Stomach (tissue), 9 donors: Measurements from ENCODE around the gene MAPRE3. TPM values are rescaled to one million over a fixed set of nuclear protein-coding genes. Genes with fewer than 3 reads are reported as not detected.

Experiments used
- DNase-seq, 2 donors: peaks; one replicate each; pipeline versions ENCODE4 v3.0.0 to v3.0.0-alpha.2; 2013 to 2019
- H3K27ac ChIP-seq, 5 donors: fragments of 200-600 bp in 4 of 5; sonication (generic) in 4 of 5; one replicate each; pipeline ENCODE4 v1.5.1; 2013 to 2019; ENCODE audit warnings: mild to moderate bottlenecking in 1 of 5, moderate library complexity in 1 of 5
- H3K27me3 ChIP-seq, 3 donors: fragments of 200-600 bp; sonication (generic); one replicate each; pipeline ENCODE4 v1.5.1; 2017 to 2019; ENCODE audit warnings: mixed run types in 1 of 3
- H3K36me3 ChIP-seq, 4 donors: fragments of 200-600 bp; sonication (generic); 1 replicate in 3 of 4; 2 replicates in 1 of 4; pipeline ENCODE4 v1.5.1; 2016 to 2019
- H3K4me1 ChIP-seq, 4 donors: fragments of 200-600 bp; sonication (generic); one replicate each; pipeline ENCODE4 v1.5.1; 2016 to 2019
- H3K4me3 ChIP-seq, 4 donors: fragments of 200-600 bp; sonication (generic) in 3 of 4; one replicate each; pipeline ENCODE4 v1.5.1; 2016 to 2019; ENCODE audit warnings: mild to moderate bottlenecking in 1 of 4
- H3K9me3 ChIP-seq, 4 donors: fragments of 200-600 bp; sonication (generic); one replicate each; pipeline ENCODE4 v1.5.1; 2016 to 2019
- EP300 ChIP-seq: sonication (generic); formaldehyde crosslinking; IDR thresholded peaks from one replicate; pipeline ENCODE4 v1.6.1; 2017; ENCODE audit warnings: antibody characterized with exemption
- POLR2A ChIP-seq, 4 donors: fragments of 450-650 bp; IDR thresholded peaks; one replicate each; pipeline ENCODE4 v1.6.1; 2016; ENCODE audit warnings: antibody characterized with exemption in 4 of 4, control low read depth in 2 of 4, mild to moderate bottlenecking in 1 of 4, moderate library complexity in 1 of 4
- POLR2AphosphoS5 ChIP-seq, 3 donors: sonication (generic); formaldehyde crosslinking; IDR thresholded peaks; one replicate each; pipeline ENCODE4 v1.6.1; 2016; ENCODE audit warnings: antibody characterized with exemption in 3 of 3
- WGBS, 5 donors: extraction: QIAGEN DNeasy Blood & Tissue Kit in 3 of 5; methylation state at CpG; one replicate each; pipeline versions ENCODE4 v1.1.5 to v1.1.7; 2013 to 2018; 5-methylcytosine and 5-hydroxymethylcytosine counted together
- intact Hi-C: fragments of 100-400 bp; cut with DNase I; formaldehyde crosslinking; loops from one replicate; pipeline ENCODE4 v1.15.1; 2023; ENCODE audit warnings: low total_unique reads
- polyA plus RNA-seq, 3 donors: library from polyadenylated mRNA; stranded (reverse); fragments of 200-250 nt; gene quantifications; one replicate each; pipeline ENCODE4 v1.2.3, GENCODE V29; 2013
- total RNA-seq, 5 donors: library from RNA; depleted of rRNA; stranded (reverse); fragments of >200 nt; gene quantifications; one replicate each; pipeline versions ENCODE4 v1.1.0 to v1.2.3, GENCODE V29; 2014 to 2016
- TF ChIP-seq, protein P1 (sequence below), 7 experiments: fragments of 450-650 bp in 4 of 7; fragments of 200-600 bp in 3 of 7; sonication (generic) in 3 of 7; IDR thresholded peaks; one replicate each; pipeline ENCODE4 v1.5.1; 2016 to 2019; ENCODE audit warnings: antibody characterized with exemption in 7 of 7, control low read depth in 2 of 7, mild to moderate bottlenecking in 1 of 7
- donor health status: healthy with polysubstance abuse.
- donor health status: Bipolar disorder and iron deficiency.
- donor health status: healthy.

MAPRE3 gene
- total and polyA plus RNA-seq, 8 donors, result 7.0 to 24.1 (median 13.6) TPM

GRCh38 chr2:27042159-27042661 is 71.8 kb downstream of the MAPRE3 start:
- intact Hi-C loops, result no loop called here
- H3K36me3 ChIP-seq, result peaks cover 42 to 59% (median 47%) of the 10 kb centered on the region in 4 donors
- peak in 1 of 2 donors; percentile 19 for DNase-seq
- no peaks in the 10 kb centered on the region for H3K9me3 ChIP-seq
- TF ChIP-seq EP300 (no peak), POLR2AphosphoS5 (IDR thresholded peaks at IDR 0.05) (peak in 1 of 3 donors; percentile 4)
- peaks cover 0 to 12% (median 0%) of the 10 kb centered on the region in 4 donors for H3K4me1 ChIP-seq
- H3K27ac ChIP-seq, result peak overlapping the region in 1 of 5 donors; percentile 20
- H3K4me3 ChIP-seq, result no peak overlapping the region
- WGBS, 5 donors, result 80 to 85% (median 82%) methylated on average over 10 of the region's 10 CpGs
- no peaks in the 10 kb centered on the region for H3K27me3 ChIP-seq

DNA sequence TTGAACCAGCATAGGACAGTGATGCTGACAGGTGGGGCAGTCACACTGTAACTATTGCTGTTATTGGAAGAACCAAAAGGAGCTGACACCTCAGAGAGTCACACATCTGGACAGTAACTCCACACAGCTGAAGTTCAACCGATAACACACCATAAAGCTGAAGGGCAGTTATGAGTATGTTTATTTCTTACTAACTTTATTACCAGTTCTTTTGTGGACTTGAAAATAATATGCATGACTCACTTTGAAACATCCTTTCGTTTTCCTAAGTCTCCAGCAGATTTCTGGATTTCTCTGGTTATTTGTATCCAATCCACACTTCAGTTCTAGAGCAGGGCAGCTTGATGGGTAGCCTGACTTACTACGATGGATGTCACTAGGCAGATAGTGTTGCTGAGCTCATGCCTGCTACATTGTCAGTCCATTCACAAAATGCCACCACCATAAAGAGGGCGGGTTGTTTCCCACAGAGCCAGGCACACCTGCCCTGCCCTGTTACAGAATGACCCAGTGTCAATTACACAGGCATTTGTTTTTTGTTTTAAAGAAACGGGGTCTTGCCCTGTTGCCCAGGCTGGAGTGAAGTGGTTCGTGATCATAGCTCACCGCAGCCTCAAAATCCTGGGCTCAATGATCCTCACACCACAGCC is 72.7 kb downstream of the MAPRE3 start:
- no peak for DNase-seq
- 85 to 91% (median 88%) methylated on average over 7 of the region's 7 CpGs for WGBS, 5 donors
- TF ChIP-seq, protein P1, sequence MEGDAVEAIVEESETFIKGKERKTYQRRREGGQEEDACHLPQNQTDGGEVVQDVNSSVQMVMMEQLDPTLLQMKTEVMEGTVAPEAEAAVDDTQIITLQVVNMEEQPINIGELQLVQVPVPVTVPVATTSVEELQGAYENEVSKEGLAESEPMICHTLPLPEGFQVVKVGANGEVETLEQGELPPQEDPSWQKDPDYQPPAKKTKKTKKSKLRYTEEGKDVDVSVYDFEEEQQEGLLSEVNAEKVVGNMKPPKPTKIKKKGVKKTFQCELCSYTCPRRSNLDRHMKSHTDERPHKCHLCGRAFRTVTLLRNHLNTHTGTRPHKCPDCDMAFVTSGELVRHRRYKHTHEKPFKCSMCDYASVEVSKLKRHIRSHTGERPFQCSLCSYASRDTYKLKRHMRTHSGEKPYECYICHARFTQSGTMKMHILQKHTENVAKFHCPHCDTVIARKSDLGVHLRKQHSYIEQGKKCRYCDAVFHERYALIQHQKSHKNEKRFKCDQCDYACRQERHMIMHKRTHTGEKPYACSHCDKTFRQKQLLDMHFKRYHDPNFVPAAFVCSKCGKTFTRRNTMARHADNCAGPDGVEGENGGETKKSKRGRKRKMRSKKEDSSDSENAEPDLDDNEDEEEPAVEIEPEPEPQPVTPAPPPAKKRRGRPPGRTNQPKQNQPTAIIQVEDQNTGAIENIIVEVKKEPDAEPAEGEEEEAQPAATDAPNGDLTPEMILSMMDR (IDR thresholded peaks at IDR 0.05), result no peak
- Histone ChIP-seq H3K27me3 (no peaks in the 10 kb centered on the region), H3K4me1 (peaks cover 0 to 12% (median 0%) of the 10 kb centered on the region in 4 donors), H3K9me3 (no peaks in the 10 kb centered on the region), H3K4me3 (no peak overlapping the region), H3K36me3 (peaks cover 33 to 50% (median 38%) of the 10 kb centered on the region in 4 donors), H3K27ac (no peak overlapping the region)
- intact Hi-C loops, result no loop called here

- Histone ChIP-seq H3K27ac (peak overlapping the region; percentile 83 to 94 (median 92)), H3K4me1 (peaks cover 6 to 29% (median 25%) of the 10 kb centered on the region in 4 donors), H3K4me3 (peak overlapping the region; percentile 87 to 96 (median 92)), H3K27me3 (no peaks in the 10 kb centered on the region), H3K9me3 (no peaks in the 10 kb centered on the region), H3K36me3 (peaks cover 7 to 18% (median 15%) of the 10 kb centered on the region in 4 donors)
- no peak for TF ChIP-seq EP300
- no peak for TF ChIP-seq POLR2A (IDR thresholded peaks at IDR 0.05)
- no peak for TF ChIP-seq POLR2AphosphoS5 (IDR thresholded peaks at IDR 0.05)
- TF ChIP-seq, protein P1 (IDR thresholded peaks at IDR 0.05), result no peak
- DNase-seq, result peak in 1 of 2 donors; percentile 80
- intact Hi-C loops, result no loop called here
- 10 to 31% (median 12%) methylated on average over 15 to 52 of the region's 52 CpGs for WGBS, 5 donors
Observed at GRCh38 chr2:27049422-27050280, 79.2 kb downstream of the MAPRE3 start.

DNA sequence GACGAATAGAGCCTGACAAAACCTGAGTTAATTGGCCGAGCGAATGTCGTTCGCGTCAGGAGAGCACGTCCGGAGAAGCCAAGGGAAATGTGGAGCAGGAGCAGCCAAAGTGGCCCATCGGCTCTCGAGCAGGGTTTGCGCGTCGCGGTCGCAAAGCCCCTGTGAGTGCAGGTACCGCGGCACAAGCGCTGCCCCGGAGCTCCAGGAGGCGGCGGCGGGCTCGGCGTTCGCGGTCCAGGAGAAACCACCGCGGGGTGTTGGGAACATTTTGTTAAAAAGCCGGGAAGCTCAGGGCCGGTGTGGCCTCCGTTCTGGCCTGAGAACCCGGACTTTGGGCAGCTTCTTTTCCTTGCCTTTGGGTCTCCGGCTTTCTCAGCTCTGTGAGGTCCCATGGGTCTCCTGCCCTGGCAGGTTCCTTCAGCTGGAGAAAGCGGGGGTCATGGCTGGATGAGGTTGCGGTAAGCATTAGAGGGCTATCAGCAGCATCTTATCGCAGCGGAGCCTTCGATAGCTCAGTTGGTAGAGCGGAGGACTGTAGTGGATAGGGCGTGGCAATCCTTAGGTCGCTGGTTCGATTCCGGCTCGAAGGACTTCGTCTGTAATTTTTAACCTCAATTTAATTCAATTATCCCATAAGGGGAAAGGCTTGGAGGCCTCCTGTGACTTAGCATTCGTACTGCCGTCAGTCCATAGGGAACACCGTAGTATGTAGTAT is 80.0 kb downstream of the MAPRE3 start:
- TF ChIP-seq POLR2AphosphoS5 (IDR thresholded peaks at IDR 0.05), result peak; percentile 4 to 86 (median 71)
- no peak for TF ChIP-seq EP300
- TF ChIP-seq, protein P1 (IDR thresholded peaks at IDR 0.05), result peak in 5 of 7 experiments; percentile 26 to 72 (median 39)
- peaks cover 6 to 29% (median 25%) of the 10 kb centered on the region in 4 donors for H3K4me1 ChIP-seq
- H3K27me3 ChIP-seq, result no peaks in the 10 kb centered on the region
- peak; percentile 93 to 98 for DNase-seq
- intact Hi-C loops, result no loop called here
- WGBS, 5 donors, result 0 to 1% (median 0%) methylated on average over 27 to 48 of the region's 48 CpGs
- peak overlapping the region; percentile 87 to 96 (median 92) for H3K4me3 ChIP-seq
- H3K9me3 ChIP-seq, result no peaks in the 10 kb centered on the region
- peaks cover 13 to 26% (median 23%) of the 10 kb centered on the region in 4 donors for H3K36me3 ChIP-seq
- H3K27ac ChIP-seq, result peak overlapping the region; percentile 83 to 94 (median 92)
